Measurements from ENCODE around the gene PRKCQ. TPM values are rescaled to one million over a fixed set of nuclear protein-coding genes. Genes with fewer than 3 reads are reported as not detected.

Gene PRKCQ
- total and polyA plus RNA-seq, 3 donors from 2014 or later, result 2.5 to 3.0 (median 2.9) TPM

- no peak overlapping the region for H3K4me3 ChIP-seq
Measured at GRCh38 chr10:6578251-6578771, 1.8 kb downstream of the PRKCQ start.

GRCh38 chr10:6576326-6576725 lies 3.8 kb downstream of the PRKCQ start:
- H3K4me1 ChIP-seq, result no peaks in the 10 kb centered on the region

More at GRCh38 chr10:6578251-6578771, 1.8 kb downstream of the PRKCQ start:
- Histone ChIP-seq H3K4me1 (no peaks in the 10 kb centered on the region), H3K27ac (no peak overlapping the region), H3K9me3 (no peaks in the 10 kb centered on the region), H3K36me3 (ENCODE audit: low read depth, missing control alignments) (no peaks in the 10 kb centered on the region), H3K27me3 (no peaks in the 10 kb centered on the region)
- WGBS, 2 donors, result 60 to 67% methylated on average over 11 of the region's 11 CpGs
- no peak for TF ChIP-seq POLR2A (IDR thresholded peaks at IDR 0.05)
- no peak for TF ChIP-seq CTCF (IDR thresholded peaks at IDR 0.05)
- intact Hi-C loops (cut with DNase I; ENCODE audit: low total_unique reads), result no loop called here
- DNase-seq, result no peak

GRCh38 chr10:6574664-6575176 lies 5.4 kb downstream of the PRKCQ start:
- H3K27ac ChIP-seq, result no peak overlapping the region
- no peak for TF ChIP-seq CTCF (IDR thresholded peaks at IDR 0.05)
- no peak for TF ChIP-seq POLR2A (IDR thresholded peaks at IDR 0.05)
- H3K27me3 ChIP-seq, result no peaks in the 10 kb centered on the region
- intact Hi-C loops (cut with DNase I; ENCODE audit: low total_unique reads), result no loop called here
- DNase-seq, result no peak
- H3K36me3 ChIP-seq (ENCODE audit: low read depth, missing control alignments), result no peaks in the 10 kb centered on the region
- whole genome bisulfite sequencing, 2 donors, result 86 to 89% methylated on average over 2 of the region's 2 CpGs
- H3K4me1 ChIP-seq, result no peaks in the 10 kb centered on the region
- no peak overlapping the region for H3K4me3 ChIP-seq
- no peaks in the 10 kb centered on the region for H3K9me3 ChIP-seq

More at GRCh38 chr10:6576326-6576725, 3.8 kb downstream of the PRKCQ start:
- intact Hi-C loops (cut with DNase I; ENCODE audit: low total_unique reads), result no loop called here
- Histone ChIP-seq H3K27me3 (no peaks in the 10 kb centered on the region), H3K9me3 (no peaks in the 10 kb centered on the region), H3K4me3 (no peak overlapping the region), H3K27ac (no peak overlapping the region), H3K36me3 (ENCODE audit: low read depth, missing control alignments) (no peaks in the 10 kb centered on the region)
- 81 to 85% methylated on average over 4 of the region's 4 CpGs for WGBS, 2 donors
- no peak for DNase-seq
- TF ChIP-seq POLR2A (IDR thresholded peaks at IDR 0.05), result no peak
- no peak for TF ChIP-seq CTCF (IDR thresholded peaks at IDR 0.05)

GRCh38 chr10:6570893-6571292 lies 9.2 kb downstream of the PRKCQ start:
- Histone ChIP-seq H3K36me3 (ENCODE audit: low read depth, missing control alignments) (no peaks in the 10 kb centered on the region), H3K27ac (no peak overlapping the region), H3K4me1 (no peaks in the 10 kb centered on the region), H3K27me3 (no peaks in the 10 kb centered on the region), H3K4me3 (no peak overlapping the region), H3K9me3 (no peaks in the 10 kb centered on the region)
- 76 to 87% methylated on average over 11 of the region's 11 CpGs for WGBS, 2 donors
- intact Hi-C loops (cut with DNase I; ENCODE audit: low total_unique reads), result no loop called here
- no peak for DNase-seq
- TF ChIP-seq CTCF (IDR thresholded peaks at IDR 0.05) (no peak), POLR2A (IDR thresholded peaks at IDR 0.05) (no peak)

GRCh38 chr10:6569259-6569658 lies 10.8 kb downstream of the PRKCQ start:
- WGBS, 2 donors, result 65 to 70% methylated on average over 7 of the region's 7 CpGs
- Histone ChIP-seq H3K4me3 (no peak overlapping the region), H3K27ac (no peak overlapping the region), H3K4me1 (no peaks in the 10 kb centered on the region), H3K9me3 (no peaks in the 10 kb centered on the region), H3K27me3 (no peaks in the 10 kb centered on the region), H3K36me3 (ENCODE audit: low read depth, missing control alignments) (no peaks in the 10 kb centered on the region)
- no peak for DNase-seq
- intact Hi-C loops (cut with DNase I; ENCODE audit: low total_unique reads), result no loop called here
- TF ChIP-seq POLR2A (IDR thresholded peaks at IDR 0.05), result no peak
- no peak for TF ChIP-seq CTCF (IDR thresholded peaks at IDR 0.05)

All from testis (tissue), 3 donors.